CD4-positive, alpha-beta T cell (primary cell): ENCODE measurements around the gene TSPYL2. TPM values are rescaled to one million over a fixed set of nuclear protein-coding genes. Genes with fewer than 3 reads are reported as not detected.

Source experiments
- ATAC-seq: fragments of 200-7000 bp; cut with Tn5 transposase; one replicate; pipeline ENCODE4 v1.10.0; 2022; ENCODE audit warnings: mild to moderate bottlenecking; ENCODE audit not compliant: poor library complexity
- CTCF ChIA-PET: fragments of 350-600 bp; sonication (Branson Sonifier 250); formaldehyde crosslinking; loops from one replicate; lab custom pipeline; 2021; ENCODE audit warnings: antibody characterized with exemption, inconsistent platforms; lab: Charles Lee
- POLR2A ChIA-PET: fragments of 350-600 bp; sonication (Branson Sonifier 250); formaldehyde crosslinking; loops from one replicate; lab custom pipeline; 2021; ENCODE audit warnings: antibody characterized with exemption, inconsistent platforms; lab: Charles Lee
- DNase-seq, 14 experiments: peaks; one replicate each; pipeline ENCODE4 v3.0.0-alpha.2; 2013 to 2020; ENCODE audit warnings: mixed read lengths in 2 of 14
- H3K27ac ChIP-seq, 2 donors: one replicate each; pipeline versions ENCODE4 v1.5.1 to v1.7.0; 2013; ENCODE audit warnings: low read length in 2 of 2, low read depth in 1 of 2, mild to moderate bottlenecking in 1 of 2
- H3K27me3 ChIP-seq, 2 experiments: 1 replicate in 1 of 2; 2 replicates in 1 of 2; pipeline versions ENCODE4 v1.6.1 to v1.7.0; 2013; ENCODE audit warnings: low read length in 2 of 2, control low read depth in 1 of 2, mild to moderate bottlenecking in 1 of 2, moderate library complexity in 1 of 2; ENCODE audit not compliant: insufficient read depth in 2 of 2, control insufficient read depth in 1 of 2
- H3K36me3 ChIP-seq: one replicate; pipeline ENCODE4 v1.6.1; 2013; ENCODE audit warnings: low read length, control low read depth; ENCODE audit not compliant: insufficient read depth
- H3K4me1 ChIP-seq: one replicate; pipeline ENCODE4 v1.6.1; 2013; ENCODE audit warnings: low read length, control low read depth; ENCODE audit not compliant: insufficient read depth
- H3K4me3 ChIP-seq: one replicate; pipeline ENCODE4 v1.5.1; 2013; ENCODE audit warnings: mild to moderate bottlenecking, low read length, moderate library complexity
- H3K9me3 ChIP-seq, 2 experiments: 1 replicate in 1 of 2; 2 replicates in 1 of 2; pipeline versions ENCODE4 v1.6.1 to v1.7.0; 2013; ENCODE audit warnings: low read length in 2 of 2, mild to moderate bottlenecking in 2 of 2, control low read depth in 1 of 2, moderate library complexity in 1 of 2; ENCODE audit not compliant: control insufficient read depth in 1 of 2, insufficient read depth in 1 of 2
- H3K27ac Mint-ChIP-seq: one replicate; pipeline ENCODE4 v1.8.0; 2020; ENCODE audit warnings: mixed read lengths
- H3K27me3 Mint-ChIP-seq: one replicate; pipeline ENCODE4 v1.8.0; 2021; ENCODE audit warnings: mixed read lengths
- H3K36me3 Mint-ChIP-seq: one replicate; pipeline ENCODE4 v1.8.0; 2021; ENCODE audit warnings: low read depth, mixed read lengths
- H3K4me1 Mint-ChIP-seq: one replicate; pipeline ENCODE4 v1.8.0; 2021; ENCODE audit warnings: low read depth, mixed read lengths
- H3K4me3 Mint-ChIP-seq: one replicate; pipeline ENCODE4 v1.8.0; 2020; ENCODE audit warnings: mild to moderate bottlenecking, mixed read lengths
- H3K9me3 Mint-ChIP-seq: one replicate; pipeline ENCODE4 v1.8.0; 2020; ENCODE audit warnings: mixed read lengths
- CTCF ChIP-seq: fragments of 200-600 bp; IDR thresholded peaks from one replicate; pipeline ENCODE4 v1.8.0; 2022; ENCODE audit warnings: antibody characterized with exemption, mild to moderate bottlenecking
- intact Hi-C, 2 experiments: fragments of 100-400 bp; cut with DNase I in 1 of 2; cut with micrococcal nuclease in 1 of 2; formaldehyde crosslinking; loops; one replicate each; pipeline versions ENCODE4 v1.15.1 to v1.9.0; 2023 to 2025; cut with DNase I, micrococcal nuclease
- total RNA-seq, 174 experiments: library from RNA in 2 of 174; stranded (reverse) in 2 of 174; gene quantifications; one replicate each; pipeline ENCODE4 v1.2.3 and lab custom pipeline; 2021 to 2026

Gene TSPYL2
- total RNA-seq, 2 experiments from 2014 or later = 428 to 461 TPM

GRCh38 chrX:53044995-53045394 is 37.2 kb upstream of the TSPYL2 start:
- ChIA-PET POLR2A (no interaction called here), CTCF (no interaction called here)
- no peaks in the 10 kb centered on the region for H3K9me3 Mint-ChIP-seq
- H3K4me3 Mint-ChIP-seq = no peak overlapping the region
- H3K27ac Mint-ChIP-seq = no peak overlapping the region
- Histone ChIP-seq H3K4me1 (no peaks in the 10 kb centered on the region), H3K27ac (no peak overlapping the region), H3K4me3 (no peak overlapping the region), H3K9me3 (no peaks in the 10 kb centered on the region), H3K36me3 (no peaks in the 10 kb centered on the region), H3K27me3 (peaks cover 0 to 2% of the 10 kb centered on the region in 2 experiments)
- no peak for DNase-seq
- ATAC-seq = no peak
- intact Hi-C loops = no loop called here
- no peak for TF ChIP-seq CTCF
- H3K4me1 Mint-ChIP-seq = no peaks in the 10 kb centered on the region
- H3K36me3 Mint-ChIP-seq = no peaks in the 10 kb centered on the region
- H3K27me3 Mint-ChIP-seq = peaks cover 5% of the 10 kb centered on the region

GRCh38 chrX:53047228-53047627 is 34.9 kb upstream of the TSPYL2 start:
- ATAC-seq = no peak
- H3K9me3 Mint-ChIP-seq = no peaks in the 10 kb centered on the region
- TF ChIP-seq CTCF = no peak
- CTCF ChIA-PET = no interaction called here
- POLR2A ChIA-PET = no interaction called here
- Histone ChIP-seq H3K4me3 (no peak overlapping the region), H3K27me3 (peaks cover 0 to 2% of the 10 kb centered on the region in 2 experiments), H3K9me3 (no peaks in the 10 kb centered on the region), H3K4me1 (no peaks in the 10 kb centered on the region), H3K27ac (no peak overlapping the region), H3K36me3 (no peaks in the 10 kb centered on the region)
- intact Hi-C loops = no loop called here
- H3K36me3 Mint-ChIP-seq = no peaks in the 10 kb centered on the region
- H3K27ac Mint-ChIP-seq = no peak overlapping the region
- peaks cover 5% of the 10 kb centered on the region for H3K27me3 Mint-ChIP-seq
- no peak overlapping the region for H3K4me3 Mint-ChIP-seq
- no peaks in the 10 kb centered on the region for H3K4me1 Mint-ChIP-seq
- no peak for DNase-seq

GRCh38 chrX:53048169-53049126 is 33.7 kb upstream of the TSPYL2 start, which contains the start of gene GPR173:
Gene GPR173 (plus strand): TSS chrX:53048789. CDS start chrX:53076622, 27,833 bp downstream.
- no peak for TF ChIP-seq CTCF
- H3K4me3 ChIP-seq = no peak within 1 kb of the TSS
- H3K27me3 ChIP-seq = peaks cover 0 to 2% of the 10 kb centered on the region in 2 experiments
- H3K27ac ChIP-seq = no peak within 1 kb of the TSS
- H3K4me3 Mint-ChIP-seq = no peak within 1 kb of the TSS
- ATAC-seq = no peak
- no peak for DNase-seq
- no peaks in the 10 kb centered on the region for H3K9me3 ChIP-seq
- H3K27ac Mint-ChIP-seq = no peak within 1 kb of the TSS
- peaks cover 5% of the 10 kb centered on the region for H3K27me3 Mint-ChIP-seq
- intact Hi-C loops = no loop called here
- H3K4me1 ChIP-seq = no peaks in the 10 kb centered on the region
- no peaks in the 10 kb centered on the region for H3K4me1 Mint-ChIP-seq
- POLR2A ChIA-PET = no interaction called here
- H3K36me3 ChIP-seq = no peaks in the 10 kb centered on the region
- CTCF ChIA-PET = no interaction called here
- no peaks in the 10 kb centered on the region for H3K36me3 Mint-ChIP-seq
- no peaks in the 10 kb centered on the region for H3K9me3 Mint-ChIP-seq
